ENCODE data around the gene UPK1A.

- TF ChIP-seq EZH2 (IDR thresholded peaks at IDR 0.05; ENCODE audit: borderline replicate concordance, low read length): no peak
- TF ChIP-seq, protein P1, sequence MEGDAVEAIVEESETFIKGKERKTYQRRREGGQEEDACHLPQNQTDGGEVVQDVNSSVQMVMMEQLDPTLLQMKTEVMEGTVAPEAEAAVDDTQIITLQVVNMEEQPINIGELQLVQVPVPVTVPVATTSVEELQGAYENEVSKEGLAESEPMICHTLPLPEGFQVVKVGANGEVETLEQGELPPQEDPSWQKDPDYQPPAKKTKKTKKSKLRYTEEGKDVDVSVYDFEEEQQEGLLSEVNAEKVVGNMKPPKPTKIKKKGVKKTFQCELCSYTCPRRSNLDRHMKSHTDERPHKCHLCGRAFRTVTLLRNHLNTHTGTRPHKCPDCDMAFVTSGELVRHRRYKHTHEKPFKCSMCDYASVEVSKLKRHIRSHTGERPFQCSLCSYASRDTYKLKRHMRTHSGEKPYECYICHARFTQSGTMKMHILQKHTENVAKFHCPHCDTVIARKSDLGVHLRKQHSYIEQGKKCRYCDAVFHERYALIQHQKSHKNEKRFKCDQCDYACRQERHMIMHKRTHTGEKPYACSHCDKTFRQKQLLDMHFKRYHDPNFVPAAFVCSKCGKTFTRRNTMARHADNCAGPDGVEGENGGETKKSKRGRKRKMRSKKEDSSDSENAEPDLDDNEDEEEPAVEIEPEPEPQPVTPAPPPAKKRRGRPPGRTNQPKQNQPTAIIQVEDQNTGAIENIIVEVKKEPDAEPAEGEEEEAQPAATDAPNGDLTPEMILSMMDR (IDR thresholded peaks at IDR 0.05; ENCODE audit: low read length): no peak
These were observed 30.5 kb downstream of the UPK1A start for GRCh38 chr19:35696835-35697234.

All from OCI-LY1 (cell line).